Measurements from ENCODE around the gene NPHS2. TPM values are rescaled to one million over a fixed set of nuclear protein-coding genes. Genes with fewer than 3 reads are reported as not detected.

NPHS2 gene
- total and polyA plus RNA-seq, 2 of the 4 experiments (the other 2 are of a cell fraction), result not detected

GRCh38 chr1:179599623-179600249, 24.0 kb upstream of the NPHS2 start:
- CTCF ChIA-PET, result interaction anchor here (0.7 kb wide), 1 partner anchor 198 kb away, joined by 3 read pairs; no protein-coding TSS in a partner anchor

More at GRCh38 chr1:179599623-179600249, 24.0 kb upstream of the NPHS2 start:
- H3K4me2 ChIP-seq (ENCODE audit: low read depth, low read length), result no peak overlapping the region
- no peak overlapping the region for H4K91ac ChIP-seq (ENCODE audit: insufficient read depth, low read depth, low read length)
- H4K20me1 ChIP-seq (ENCODE audit: insufficient read depth, low read length), result no peaks in the 10 kb centered on the region
- H2BK20ac ChIP-seq (ENCODE audit: low read depth, low read length), result no peak overlapping the region
- no peak overlapping the region for H3K18ac ChIP-seq (ENCODE audit: low read depth, low read length)
- no peak overlapping the region for H3K56ac ChIP-seq (ENCODE audit: extremely low read depth, insufficient read depth, low read length)
- in situ Hi-C loops (cut with MboI; ENCODE audit: low sequenced_read_pairs) (loop anchor here (25.0 kb wide), 1 partner anchor 337 kb away; no protein-coding TSS in a partner anchor), dilution Hi-C loops (cut with HindIII; ENCODE audit: low sequenced_read_pairs, unreplicated experiment) (no loop called here), intact Hi-C loops (cut with micrococcal nuclease) (loop anchor here (5.0 kb wide), 1 partner anchor 347 kb away; no protein-coding TSS in a partner anchor)
- TF ChIP-seq BHLHE40 (IDR thresholded peaks at IDR 0.05; ENCODE audit: low read depth, low read length) (no peak), MAZ (IDR thresholded peaks at IDR 0.05; ENCODE audit: borderline replicate concordance, low read depth, low read length) (no peak), RCOR1 (IDR thresholded peaks at IDR 0.05; ENCODE audit: insufficient replicate concordance, low read length) (no peak), CTCF (conservative IDR thresholded peaks at IDR 0.05; ENCODE audit: low read depth, low read length) (peak; percentile 40), MAFK (IDR thresholded peaks at IDR 0.05; ENCODE audit: low read depth, low read length) (no peak), SMC3 (IDR thresholded peaks at IDR 0.05; ENCODE audit: low read depth, low read length) (peak; percentile 25; the same call in 1 of the 2 replicates), RFX5 (IDR thresholded peaks at IDR 0.05; ENCODE audit: low read depth, low read length) (no peak), RAD21 (IDR thresholded peaks at IDR 0.05; ENCODE audit: low read length) (peak; percentile 21; the same call in 1 of the 2 replicates), CHD1 (IDR thresholded peaks at IDR 0.05; ENCODE audit: low read depth, low read length) (no peak), FOS (IDR thresholded peaks at IDR 0.05; ENCODE audit: low read depth, low read length) (no peak), POLR2A (IDR thresholded peaks at IDR 0.05; ENCODE audit: low read depth, low read length) (no peak), NFE2L2 (IDR thresholded peaks at IDR 0.05; ENCODE audit: low read depth, low read length) (no peak), ELK1 (IDR thresholded peaks at IDR 0.05; ENCODE audit: borderline replicate concordance, low read depth, low read length) (no peak), CEBPB (IDR thresholded peaks at IDR 0.05; ENCODE audit: low read depth, low read length) (no peak), MXI1 (IDR thresholded peaks at IDR 0.05; ENCODE audit: borderline replicate concordance, low read depth, low read length) (no peak)
- TF ChIP-seq, protein P1, sequence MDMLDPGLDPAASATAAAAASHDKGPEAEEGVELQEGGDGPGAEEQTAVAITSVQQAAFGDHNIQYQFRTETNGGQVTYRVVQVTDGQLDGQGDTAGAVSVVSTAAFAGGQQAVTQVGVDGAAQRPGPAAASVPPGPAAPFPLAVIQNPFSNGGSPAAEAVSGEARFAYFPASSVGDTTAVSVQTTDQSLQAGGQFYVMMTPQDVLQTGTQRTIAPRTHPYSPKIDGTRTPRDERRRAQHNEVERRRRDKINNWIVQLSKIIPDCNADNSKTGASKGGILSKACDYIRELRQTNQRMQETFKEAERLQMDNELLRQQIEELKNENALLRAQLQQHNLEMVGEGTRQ (IDR thresholded peaks at IDR 0.05; ENCODE audit: low read depth, low read length), result no peak
- no peak overlapping the region for H3K4me3 ChIP-seq (ENCODE audit: insufficient read depth, low read depth, low read length)
- peak; percentile 30 for DNase-seq
- no peak overlapping the region for H2AK9ac ChIP-seq (replicated peaks; ENCODE audit: low read depth, low read length, poor library complexity)
- no peak overlapping the region for H3K4ac ChIP-seq (ENCODE audit: low read depth, low read length)
- H2AFZ ChIP-seq (replicated peaks; ENCODE audit: low read length, poor library complexity), result no peak overlapping the region
- no peak overlapping the region for H3K14ac ChIP-seq (replicated peaks; ENCODE audit: low read depth, low read length)
- H3K36me3 ChIP-seq (ENCODE audit: control insufficient read depth, insufficient read depth, low read length), result no peaks in the 10 kb centered on the region
- no peaks in the 10 kb centered on the region for H3K79me1 ChIP-seq (ENCODE audit: low read depth in 1 of 2, low read length in 2 of 2)
- no peak overlapping the region for H3K23ac ChIP-seq (ENCODE audit: low read depth, low read length)
- no peak overlapping the region for H2AK5ac ChIP-seq (ENCODE audit: low read depth, low read length)
- no peaks in the 10 kb centered on the region for H3K9me3 ChIP-seq (ENCODE audit: control insufficient read depth, insufficient read depth, low read length)
- no peak overlapping the region for H4K5ac ChIP-seq (ENCODE audit: low read depth, low read length)
- no peak overlapping the region for H2BK5ac ChIP-seq (ENCODE audit: low read depth, low read length, poor library complexity, severe bottlenecking)
- H2BK15ac ChIP-seq (ENCODE audit: low read depth, low read length), result no peak overlapping the region
- H3K9me1 ChIP-seq (ENCODE audit: insufficient read depth, low read length), result no peaks in the 10 kb centered on the region
- POLR2A ChIA-PET (ENCODE audit: unreplicated experiment), result interaction anchor here (0.6 kb wide), 1 partner anchor 246 kb away, joined by 3 read pairs; no protein-coding TSS in a partner anchor
- no TSS peak for BruUV-seq (replicated peaks)
- H3K27me3 ChIP-seq (ENCODE audit: control insufficient read depth, insufficient read depth, low read length), result peaks cover 1% of the 10 kb centered on the region; the same call in 1 of the 2 replicates
- H3K27ac ChIP-seq (ENCODE audit: insufficient read depth, low read length), result no peak overlapping the region
- H3K4me1 ChIP-seq (ENCODE audit: control insufficient read depth, insufficient read depth, low read length), result no peaks in the 10 kb centered on the region
- no peak overlapping the region for H4K8ac ChIP-seq (ENCODE audit: low read depth in 2 of 2, low read length in 2 of 2)
- ATAC-seq (ENCODE audit: low read depth), result peak; percentile 67
- H2BK120ac ChIP-seq (ENCODE audit: low read depth, low read length), result no peak overlapping the region
- H3K9ac ChIP-seq (ENCODE audit: low read depth, low read length), result no peak overlapping the region

All from IMR-90 (cell line).